H1 (cell line): ENCODE measurements around the gene UBE2E1. TPM values are rescaled to one million over a fixed set of nuclear protein-coding genes. Genes with fewer than 3 reads are reported as not detected.

Experiments
- CTCF ChIA-PET: fragments of 300-600 bp; sonication (Branson Sonifier 250); formaldehyde crosslinking; loops from one replicate; lab custom pipeline; 2021; ENCODE audit not compliant: partially characterized antibody; lab: Charles Lee
- POLR2A ChIA-PET: fragments of 300-600 bp; sonication (Branson Sonifier 250); formaldehyde crosslinking; loops from one replicate; lab custom pipeline; 2021; ENCODE audit warnings: inconsistent platforms; ENCODE audit not compliant: partially characterized antibody; lab: Charles Lee
- DNase-seq, 2 experiments: peaks; one replicate each; pipeline versions ENCODE4 v3.0.0 to v3.0.0-alpha.2; 2010 to 2022; ENCODE audit warnings: low spot score in 2 of 2, low read depth in 1 of 2, mixed read lengths in 1 of 2
- FAIRE-seq: peaks from 2 replicates; lab custom pipeline; 2011; peaks lifted over from hg19 to GRCh38; lab: Jason Lieb, UNC
- H2AFZ ChIP-seq: 2 replicates; pipeline ENCODE4 v1.8.1; 2012; ENCODE audit warnings: low read length, inconsistent platforms
- H2AK5ac ChIP-seq: 2 replicates; pipeline ENCODE4 v1.6.1; 2013; ENCODE audit warnings: low read depth, low read length
- H2BK120ac ChIP-seq: replicated peaks from 2 replicates; pipeline ENCODE3; 2013; ENCODE audit warnings: low read depth, low read length, inconsistent platforms
- H2BK12ac ChIP-seq: 2 replicates; pipeline ENCODE4 v1.6.1; 2013; ENCODE audit warnings: low read depth, low read length
- H2BK15ac ChIP-seq: 2 replicates; pipeline ENCODE4 v1.6.1; 2013; ENCODE audit warnings: low read length
- H2BK20ac ChIP-seq: 2 replicates; pipeline ENCODE4 v1.6.1; 2013; ENCODE audit warnings: low read length
- H2BK5ac ChIP-seq: 2 replicates; pipeline ENCODE4 v1.6.1; 2013; ENCODE audit warnings: low read depth, low read length
- H3K14ac ChIP-seq: 2 replicates; pipeline ENCODE4 v1.6.1; 2013; ENCODE audit warnings: inconsistent platforms; ENCODE audit not compliant: insufficient read length
- H3K18ac ChIP-seq: 2 replicates; pipeline ENCODE4 v1.6.1; 2013; ENCODE audit warnings: low read length; ENCODE audit errors: extremely low read depth
- H3K23ac ChIP-seq: 2 replicates; pipeline ENCODE4 v1.6.1; 2013; ENCODE audit warnings: inconsistent platforms; ENCODE audit not compliant: insufficient read length
- H3K23me2 ChIP-seq: 2 replicates; pipeline ENCODE4 v1.6.1; 2013; ENCODE audit warnings: low read depth, low read length
- H3K27ac ChIP-seq: 2 replicates; pipeline ENCODE4 v1.6.1; 2011; ENCODE audit warnings: low read depth, low read length, inconsistent platforms
- H3K27me3 ChIP-seq, 4 experiments: replicated peaks in 1 of 4; 1 replicate in 1 of 4; 2 replicates in 3 of 4; pipeline versions ENCODE4 v1.6.1 to v1.8.1; 2011 to 2013; ENCODE audit warnings: low read length in 3 of 4, mild to moderate bottlenecking in 3 of 4, inconsistent platforms in 2 of 4, mixed read lengths in 2 of 4, moderate library complexity in 1 of 4; ENCODE audit not compliant: control insufficient read depth in 3 of 4, insufficient read depth in 3 of 4; ENCODE audit errors: extremely low read depth in 1 of 4
- H3K36me3 ChIP-seq, 4 experiments: 2 replicates each; pipeline versions ENCODE4 v1.6.1 to v1.8.1; 2011 to 2013; ENCODE audit warnings: mild to moderate bottlenecking in 4 of 4, low read length in 3 of 4, moderate library complexity in 2 of 4, control low read depth in 1 of 4, inconsistent platforms in 1 of 4; ENCODE audit not compliant: insufficient read depth in 4 of 4, control insufficient read depth in 2 of 4
- H3K4ac ChIP-seq: replicated peaks from 2 replicates; pipeline ENCODE3; 2013; ENCODE audit warnings: low read length, low read depth, mixed read lengths, inconsistent platforms; ENCODE audit not compliant: insufficient read length
- H3K4me1 ChIP-seq, 4 experiments: replicated peaks in 1 of 4; 1 replicate in 1 of 4; 2 replicates in 3 of 4; pipeline versions ENCODE4 v1.6.1 to v1.8.1; 2011 to 2013; ENCODE audit warnings: low read length in 3 of 4, inconsistent platforms in 2 of 4, mixed read lengths in 1 of 4; ENCODE audit not compliant: insufficient read depth in 4 of 4, control insufficient read depth in 3 of 4
- H3K4me2 ChIP-seq, 2 experiments: 2 replicates each; pipeline versions ENCODE4 v1.6.1 to v1.8.1; 2011 to 2013; ENCODE audit warnings: low read depth in 2 of 2, low read length in 2 of 2, control low read depth in 1 of 2, inconsistent platforms in 1 of 2, mild to moderate bottlenecking in 1 of 2; ENCODE audit not compliant: insufficient read depth in 1 of 2
- H3K4me3 ChIP-seq, 4 experiments: fragments of 200-600, 300-600 bp in 1 of 4; sonication (generic), shearing (Covaris generic), sonication (Bioruptor Twin) in 1 of 4; 2 replicates each; pipeline versions ENCODE4 v1.5.1 to v1.8.1; 2011 to 2016; ENCODE audit warnings: low read length in 4 of 4, low read depth in 3 of 4, control low read depth in 2 of 4, inconsistent platforms in 2 of 4, mild to moderate bottlenecking in 2 of 4, mixed read lengths in 1 of 4, moderate library complexity in 1 of 4; ENCODE audit not compliant: insufficient read depth in 2 of 4; ENCODE audit errors: extremely low read depth in 1 of 4
- H3K56ac ChIP-seq: replicated peaks from 2 replicates; pipeline ENCODE3; 2013; ENCODE audit warnings: low read depth, mild to moderate bottlenecking, mixed read lengths, low read length, inconsistent platforms; ENCODE audit not compliant: insufficient read length
- H3K79me1 ChIP-seq: 2 replicates; pipeline ENCODE4 v1.6.1; 2013; ENCODE audit warnings: low read depth, low read length, control low read depth
- H3K79me2 ChIP-seq, 2 experiments: 2 replicates each; pipeline versions ENCODE4 v1.6.1 to v1.8.1; 2012 to 2013; ENCODE audit warnings: low read length in 2 of 2, mild to moderate bottlenecking in 2 of 2, inconsistent platforms in 1 of 2; ENCODE audit not compliant: insufficient read depth in 2 of 2, control insufficient read depth in 1 of 2
- H3K9ac ChIP-seq, 4 experiments: replicated peaks in 1 of 4; 1 replicate in 1 of 4; 2 replicates in 3 of 4; pipeline versions ENCODE4 v1.6.1 to v1.8.1; 2011 to 2013; ENCODE audit warnings: low read depth in 3 of 4, low read length in 3 of 4, control low read depth in 2 of 4, mild to moderate bottlenecking in 2 of 4, moderate library complexity in 2 of 4, inconsistent platforms in 1 of 4; ENCODE audit errors: extremely low read depth in 1 of 4
- H3K9me3 ChIP-seq, 2 experiments: 2 replicates each; pipeline versions ENCODE4 v1.6.1 to v1.8.1; 2012 to 2013; ENCODE audit warnings: mild to moderate bottlenecking in 2 of 2, moderate library complexity in 2 of 2, control low read depth in 1 of 2, inconsistent platforms in 1 of 2, low read depth in 1 of 2, low read length in 1 of 2, mixed read lengths in 1 of 2; ENCODE audit not compliant: insufficient read depth in 2 of 2
- H4K20me1 ChIP-seq, 2 experiments: replicated peaks in 1 of 2; 2 replicates each; pipeline versions ENCODE3 to v1.8.1; 2011 to 2013; ENCODE audit warnings: inconsistent platforms in 2 of 2, low read length in 2 of 2, mild to moderate bottlenecking in 1 of 2; ENCODE audit not compliant: insufficient read depth in 2 of 2, control insufficient read depth in 1 of 2
- H4K5ac ChIP-seq: 2 replicates; pipeline ENCODE4 v1.6.1; 2013; ENCODE audit warnings: low read length, low read depth, mixed read lengths, inconsistent platforms; ENCODE audit not compliant: insufficient read length
- H4K8ac ChIP-seq: 2 replicates; pipeline ENCODE4 v1.8.0; 2013; ENCODE audit warnings: mild to moderate bottlenecking, moderate library complexity, low read length, inconsistent platforms; ENCODE audit not compliant: insufficient read depth; ENCODE audit errors: extremely low read depth
- H4K91ac ChIP-seq: replicated peaks from 2 replicates; pipeline ENCODE3; 2013; ENCODE audit warnings: low read length, mixed read lengths, inconsistent platforms; ENCODE audit not compliant: insufficient read length
- CHD1 ChIP-seq: IDR thresholded peaks from 2 replicates; pipeline ENCODE4 v1.6.1; 2012; ENCODE audit warnings: low read depth, low read length, improper control_type of control experiment
- CTBP2 ChIP-seq: IDR thresholded peaks from 2 replicates; pipeline ENCODE4 v1.7.0; 2011; ENCODE audit warnings: borderline replicate concordance, mild to moderate bottlenecking, moderate library complexity, mixed read lengths, low read length; ENCODE audit not compliant: insufficient read depth, insufficient read length
- EGR1 ChIP-seq: IDR thresholded peaks from 2 replicates; pipeline ENCODE4 v1.6.1; 2011; ENCODE audit warnings: low read depth, low read length, borderline replicate concordance
- EZH2 ChIP-seq: fragments of 200-600 bp; sonication (generic); IDR thresholded peaks from 2 replicates; pipeline ENCODE4 v1.7.1; 2012; ENCODE audit warnings: low read depth, mild to moderate bottlenecking, moderate library complexity, low read length, inconsistent platforms; ENCODE audit not compliant: severe bottlenecking
- GABPA ChIP-seq: IDR thresholded peaks from 2 replicates; pipeline ENCODE4 v1.6.1; 2011; ENCODE audit warnings: mild to moderate bottlenecking, low read length, moderate library complexity, borderline replicate concordance; ENCODE audit not compliant: insufficient read depth
- HDAC6 ChIP-seq: IDR thresholded peaks from one replicate; pipeline ENCODE4 v1.7.1; 2012; ENCODE audit warnings: low read depth, mild to moderate bottlenecking, inconsistent platforms, low read length, moderate library complexity
- JUN ChIP-seq: IDR thresholded peaks from 2 replicates; pipeline ENCODE4 v1.6.1; 2011; ENCODE audit warnings: low read depth, mild to moderate bottlenecking, improper control_type of control experiment, low read length
- MAX ChIP-seq: IDR thresholded peaks from 2 replicates; pipeline ENCODE4 v1.6.1; 2012; ENCODE audit warnings: inconsistent platforms
- POLR2AphosphoS5 ChIP-seq: IDR thresholded peaks from 2 replicates; pipeline ENCODE4 v1.6.1; 2011; ENCODE audit warnings: low read depth, low read length
- POU5F1 ChIP-seq: IDR thresholded peaks from 2 replicates; pipeline ENCODE4 v1.6.1; 2011; ENCODE audit warnings: low read depth, mild to moderate bottlenecking, low read length, moderate library complexity
- SIN3A ChIP-seq, 2 experiments: IDR thresholded peaks in 1 of 2; conservative IDR thresholded peaks in 1 of 2; 2 replicates each; pipeline ENCODE4 v1.6.1; 2011 to 2012; ENCODE audit warnings: low read length in 2 of 2, improper control_type of control experiment in 1 of 2, low read depth in 1 of 2, mild to moderate bottlenecking in 1 of 2
- SIRT6 ChIP-seq: IDR thresholded peaks from one replicate; pipeline ENCODE4 v1.7.1; 2012; ENCODE audit warnings: low read length, inconsistent platforms
- TBP ChIP-seq: IDR thresholded peaks from 2 replicates; pipeline ENCODE4 v1.6.1; 2011; ENCODE audit warnings: low read depth, low read length, improper control_type of control experiment
- YY1 ChIP-seq: IDR thresholded peaks from 2 replicates; pipeline ENCODE4 v1.6.1; 2011; ENCODE audit warnings: low read depth, mild to moderate bottlenecking, low read length
- WGBS, 2 experiments: shearing (Covaris generic) in 1 of 2; methylation state at CpG; one replicate each; pipeline versions ENCODE4 v1.1.6 to v1.1.7; 2013 to 2015; ENCODE audit warnings: low lambda C conversion rate in 2 of 2, mixed read lengths in 2 of 2, inconsistent platforms in 1 of 2, low coverage in 1 of 2, missing lambda C conversion rate in 1 of 2; ENCODE audit not compliant: insufficient replicate concordance in 2 of 2, insufficient coverage in 1 of 2, insufficient read length in 1 of 2; ENCODE audit errors: extremely low coverage in 1 of 2, missing lambda C conversion rate in 1 of 2; 5-methylcytosine and 5-hydroxymethylcytosine counted together
- polyA plus RNA-seq, 7 experiments: library from polyadenylated mRNA; depleted of rRNA in 3 of 7; stranded (reverse) in 5 of 7; unstranded in 2 of 7; fragments of >200 nt in 5 of 7; fragments of 200-250 nt in 2 of 7; gene quantifications; 1 replicate in 5 of 7; 2 replicates in 1 of 7; 4 replicates in 1 of 7; pipeline versions ENCODE4 v1.2.1 to v1.2.3, GENCODE V29; 2011 to 2013; ENCODE audit warnings: missing spikeins in 2 of 7, mixed read lengths in 2 of 7
- total RNA-seq: library from RNA; stranded (reverse); fragmentation: NEBNext Ultra II Directional; extraction: Animal tissue kit (Norgen Biotek cat#: 25700); gene quantifications from 2 replicates; pipeline ENCODE4 v1.2.1, GENCODE V29; 2021

UBE2E1 gene
- total and polyA plus RNA-seq, 2 of the 8 experiments (the other 6 are each of a cell fraction or from before 2014, with no cell fraction given) = 109 to 141 TPM

- FAIRE-seq = no peak
These were observed 128.5 kb downstream of the UBE2E1 start for GRCh38 chr3:23934253-23934652.

More at GRCh38 chr3:23934253-23934652, 128.5 kb downstream of the UBE2E1 start:
- Histone ChIP-seq H3K4me2 (no peak overlapping the region), H2BK20ac (no peak overlapping the region), H3K14ac (no peak overlapping the region), H3K56ac (no peak overlapping the region), H2BK5ac (no peak overlapping the region), H4K8ac (no peak overlapping the region), H3K27ac (no peak overlapping the region), H2BK120ac (no peak overlapping the region), H2AK5ac (no peak overlapping the region), H3K36me3 (no peaks in the 10 kb centered on the region; a peak in 1 of 8 replicates), H4K20me1 (no peaks in the 10 kb centered on the region), H2BK15ac (no peak overlapping the region), H2BK12ac (no peak overlapping the region), H3K9ac (no peak overlapping the region), H3K79me1 (no peaks in the 10 kb centered on the region), H3K79me2 (no peaks in the 10 kb centered on the region), H3K23ac (no peak overlapping the region), H3K23me2 (no peaks in the 10 kb centered on the region), H3K27me3 (no peaks in the 10 kb centered on the region), H3K18ac (no peak overlapping the region), H4K91ac (no peak overlapping the region), H3K9me3 (no peaks in the 10 kb centered on the region), H3K4me1 (peaks cover 0 to 2% (median 0%) of the 10 kb centered on the region in 4 experiments; a peak in 1 of 7 replicates), H4K5ac (no peak overlapping the region), H2AFZ (no peak overlapping the region), H3K4me3 (no peak overlapping the region), H3K4ac (no peak overlapping the region)
- WGBS, 2 experiments = 68% methylated on average over 4 of the region's 4 CpGs; no CpG with 5 or more reads in 1 of the 2 experiments
- ChIA-PET POLR2A (interaction anchor here (19.1 kb wide), 1 partner anchor 14 kb away, joined by 363 read pairs; the partner anchor contains the start of genes NKIRAS1 and RPL15), CTCF (interaction anchor here (1.1 to 1.2 kb wide), 2 partner anchors 9 to 10 kb away, joined by 3 to 4 read pairs; no protein-coding TSS in a partner anchor)
- DNase-seq = no peak
- TF ChIP-seq EGR1 (no peak), GABPA (no peak), HDAC6 (no peak), MAX (no peak), JUN (no peak), POLR2AphosphoS5 (no peak), CTBP2 (no peak), SIN3A (conservative IDR thresholded peaks at IDR 0.05 in 1 of 2, IDR thresholded peaks at IDR 0.05 in 1 of 2; ENCODE audit: low read depth in 1 of 2, low read length in 2 of 2) (no peak), YY1 (no peak), POU5F1 (no peak), TBP (no peak), SIRT6 (no peak), CHD1 (no peak), EZH2 (no peak)
